GM12878 (cell line): Measurements from ENCODE around the gene SMTNL1. TPM values are rescaled to one million over a fixed set of nuclear protein-coding genes. Genes with fewer than 3 reads are reported as not detected.
A peak's percentile ranks its signal among the peaks of the same experiment; 100 is the strongest.

Experiments
- ATAC-seq: fragments of 200-7000 bp; cut with Tn5 transposase; 3 replicates; pipeline ENCODE4 v1.9.1; 2020; ENCODE audit warnings: mild to moderate bottlenecking, moderate library complexity
- BruUV-seq: library from RNA; stranded (reverse); fragments of 400-500 nt; replicated peaks from 2 replicates; lab custom pipeline; 2021; lab: Mats Ljungman, UMichigan
- CTCF ChIA-PET: fragments of 300-600 bp; sonication (Branson Sonifier 250); formaldehyde crosslinking; extraction: SDS; loops from one replicate; lab custom pipeline; 2021; ENCODE audit warnings: inconsistent platforms; lab: Yijun Ruan, JAX
- POLR2A ChIA-PET: fragments of 350-600 bp; formaldehyde crosslinking; extraction: SDS; loops from one replicate; lab custom pipeline; 2021; ENCODE audit warnings: inconsistent platforms; lab: Charles Lee
- RAD21 ChIA-PET: fragments of 300-600 bp; sonication (Branson Sonifier 250); formaldehyde crosslinking; loops from one replicate; lab custom pipeline; 2023; ENCODE audit warnings: antibody characterized with exemption; ENCODE audit not compliant: unreplicated experiment; lab: Charles Lee
- SMC1A ChIA-PET: fragments of 300-600 bp; sonication (Branson Sonifier 250); formaldehyde crosslinking; loops from one replicate; lab custom pipeline; 2023; ENCODE audit not compliant: unreplicated experiment, uncharacterized antibody; lab: Charles Lee
- DNase-seq: peaks from one replicate; pipeline ENCODE4 v3.0.0-alpha.2; 2011; ENCODE audit warnings: low read depth, low spot score
- FAIRE-seq: peaks from 3 replicates; lab custom pipeline; 2011; peaks lifted over from hg19 to GRCh38; lab: Jason Lieb, UNC
- H2AFZ ChIP-seq: 2 replicates; pipeline ENCODE4 v1.6.0; 2011; ENCODE audit warnings: low read depth, low read length, control low read depth; ENCODE audit not compliant: control insufficient read depth
- H3K27ac ChIP-seq: 2 replicates; pipeline ENCODE4 v1.5.1; 2011; ENCODE audit warnings: control low read depth; ENCODE audit not compliant: control insufficient read depth, insufficient read depth
- H3K27me3 ChIP-seq, 2 experiments: replicated peaks in 1 of 2; 2 replicates each; pipeline versions ENCODE4 v1.6.0 to v1.6.1; 2011; ENCODE audit warnings: low read length in 1 of 2; ENCODE audit not compliant: control insufficient read depth in 2 of 2, insufficient read depth in 2 of 2
- H3K36me3 ChIP-seq, 2 experiments: 2 replicates each; pipeline ENCODE4 v1.5.1; 2011; ENCODE audit warnings: low read length in 1 of 2; ENCODE audit not compliant: control insufficient read depth in 2 of 2, insufficient read depth in 2 of 2
- H3K4me1 ChIP-seq: 2 replicates; pipeline ENCODE4 v1.6.1; 2011; ENCODE audit warnings: mild to moderate bottlenecking, low read length, moderate library complexity, mixed read lengths; ENCODE audit not compliant: control insufficient read depth, insufficient read depth
- H3K4me2 ChIP-seq: 2 replicates; pipeline ENCODE4 v1.6.0; 2011; ENCODE audit warnings: control low read depth; ENCODE audit not compliant: control insufficient read depth, insufficient read depth
- H3K4me3 ChIP-seq: fragments of 200-600 bp; sonication (generic); 2 replicates; pipeline ENCODE4 v1.5.1; 2016
- H3K79me2 ChIP-seq: 2 replicates; pipeline ENCODE4 v1.6.0; 2011; ENCODE audit warnings: low read length; ENCODE audit not compliant: control insufficient read depth, insufficient read depth
- H3K9ac ChIP-seq: 2 replicates; pipeline ENCODE4 v1.8.0; 2011; ENCODE audit warnings: low read length, control low read depth, mixed read lengths; ENCODE audit not compliant: control insufficient read depth, insufficient read depth
- H3K9me3 ChIP-seq: replicated peaks from 3 replicates; pipeline ENCODE4 v1.5.1; 2011; ENCODE audit warnings: mild to moderate bottlenecking, low read length; ENCODE audit not compliant: control insufficient read depth, insufficient read depth
- H4K20me1 ChIP-seq: 2 replicates; pipeline ENCODE4 v1.6.0; 2011; ENCODE audit not compliant: control insufficient read depth, insufficient read depth
- BACH1 ChIP-seq: fragments of 450-650 bp; IDR thresholded peaks from 2 replicates; pipeline ENCODE4 v1.6.1; 2017; ENCODE audit warnings: mild to moderate bottlenecking, borderline replicate concordance
- CBX5 ChIP-seq: sonication (generic); IDR thresholded peaks from 2 replicates; pipeline ENCODE4 v1.6.1; 2016; ENCODE audit warnings: low read depth, moderate library complexity, mild to moderate bottlenecking, inconsistent platforms
- EP300 ChIP-seq, 2 experiments: fragments of 150-350 bp in 1 of 2; IDR thresholded peaks; 2 replicates each; pipeline ENCODE4 v1.6.1; 2011 to 2012; ENCODE audit warnings: low read depth in 2 of 2, low read length in 2 of 2, borderline replicate concordance in 1 of 2, improper control_type of control experiment in 1 of 2, inconsistent platforms in 1 of 2; ENCODE audit not compliant: control insufficient read depth in 1 of 2
- EZH2 ChIP-seq: IDR thresholded peaks from 2 replicates; pipeline ENCODE4 v1.6.1; 2012; ENCODE audit warnings: low read depth, mild to moderate bottlenecking, control low read depth, inconsistent platforms, low read length, borderline replicate concordance; ENCODE audit not compliant: control insufficient read depth
- HDAC2 ChIP-seq: fragments of 200-600 bp; sonication (generic); IDR thresholded peaks from 2 replicates; pipeline ENCODE4 v1.6.1; 2017
- IKZF1 ChIP-seq: fragments of 450-650 bp; conservative IDR thresholded peaks from 2 replicates; pipeline ENCODE4 v1.6.1; 2017; ENCODE audit warnings: antibody characterized with exemption, mild to moderate bottlenecking
- IRF3 ChIP-seq: fragments of 450-650 bp; IDR thresholded peaks from 2 replicates; pipeline ENCODE4 v1.6.1; 2014; ENCODE audit warnings: mild to moderate bottlenecking
- KAT2A ChIP-seq: conservative IDR thresholded peaks from 2 replicates; pipeline ENCODE4 v1.6.1; 2011; ENCODE audit warnings: low read depth, low read length; ENCODE audit not compliant: control insufficient read depth
- MTA2 ChIP-seq: fragments of 450-650 bp; IDR thresholded peaks from 2 replicates; pipeline ENCODE4 v1.6.1; 2016; ENCODE audit warnings: low read depth, mild to moderate bottlenecking, moderate library complexity
- MYC ChIP-seq: IDR thresholded peaks from 2 replicates; pipeline ENCODE4 v1.6.1; 2011; ENCODE audit warnings: mild to moderate bottlenecking, low read length, moderate library complexity, inconsistent platforms; ENCODE audit not compliant: insufficient read depth, insufficient replicate concordance, insufficient read length, severe bottlenecking
- NR2F1 ChIP-seq: fragments of 450-650 bp; conservative IDR thresholded peaks from 2 replicates; pipeline ENCODE4 v1.6.1; 2017; ENCODE audit warnings: mild to moderate bottlenecking
- POLR2AphosphoS2 ChIP-seq: IDR thresholded peaks from 2 replicates; pipeline ENCODE4 v1.6.1; 2011; ENCODE audit warnings: low read depth, mild to moderate bottlenecking, low read length, improper control_type of control experiment, moderate library complexity
- RAD51 ChIP-seq: fragments of 450-650 bp; IDR thresholded peaks from 2 replicates; pipeline ENCODE4 v1.6.1; 2016; ENCODE audit warnings: moderate library complexity, mild to moderate bottlenecking, inconsistent platforms
- SPI1 ChIP-seq: IDR thresholded peaks from 2 replicates; pipeline ENCODE4 v1.6.1; 2011; ENCODE audit warnings: low read depth, mild to moderate bottlenecking, low read length, moderate library complexity, borderline replicate concordance; ENCODE audit not compliant: insufficient read depth
- SRF ChIP-seq, 2 experiments: IDR thresholded peaks; 2 replicates each; pipeline ENCODE4 v1.6.1; 2011; ENCODE audit warnings: low read depth in 2 of 2, low read length in 2 of 2, mild to moderate bottlenecking in 1 of 2, moderate library complexity in 1 of 2
- TCF3 ChIP-seq: IDR thresholded peaks from 2 replicates; pipeline ENCODE4 v1.6.1; 2012; ENCODE audit warnings: low read depth, mild to moderate bottlenecking, low read length, borderline replicate concordance; ENCODE audit not compliant: insufficient read depth
- YY1 ChIP-seq: IDR thresholded peaks from 2 replicates; pipeline ENCODE4 v1.6.1; 2011; ENCODE audit warnings: low read depth, mild to moderate bottlenecking, low read length
- ZBTB11 ChIP-seq: fragments of 450-650 bp; formaldehyde crosslinking; IDR thresholded peaks from 2 replicates; pipeline ENCODE4 v1.5.0; 2022; ENCODE audit warnings: mild to moderate bottlenecking, missing genetic modification characterization
- WGBS: methylation state at CpG from one replicate; pipeline ENCODE4 v1.1.6; 2016; ENCODE audit warnings: low lambda C conversion rate; ENCODE audit not compliant: insufficient replicate concordance, insufficient coverage; ENCODE audit errors: missing lambda C conversion rate; 5-methylcytosine and 5-hydroxymethylcytosine counted together
- in situ Hi-C: fragments of 300-500 bp; cut with MboI; formaldehyde crosslinking; loops from 9 replicates; pipeline ENCODE4 v1.14.3; 2018; ENCODE audit warnings: mixed read lengths
- intact Hi-C: fragments of 100-400 bp; cut with micrococcal nuclease; formaldehyde crosslinking; loops from one replicate; pipeline ENCODE4 v1.14.2; 2022; ENCODE audit not compliant: unreplicated experiment
- polyA plus RNA-seq, 11 experiments: library from polyadenylated mRNA; depleted of rRNA in 4 of 11; unstranded in 6 of 11; stranded (reverse) in 5 of 11; fragments of >200 nt; fragmentation: Nextera tagmentation in 4 of 11; fragmentation: Illumina TruSeq in 1 of 11; extraction: Ambion mirVana in 4 of 11; extraction: Trizol in 1 of 11; gene quantifications; 1 replicate in 1 of 11; 2 replicates in 10 of 11; pipeline versions ENCODE4 v1.2.1 to v1.2.3, GENCODE V29; 2011 to 2016; ENCODE audit warnings: inconsistent platforms in 2 of 11, missing spikeins in 2 of 11, low read depth in 1 of 11
- total RNA-seq, 4 experiments: library from RNA; depleted of rRNA in 3 of 4; stranded (reverse); fragments of >200 nt in 3 of 4; fragmentation: Illumina TruSeq in 1 of 4; extraction: Trizol in 1 of 4; gene quantifications; 2 replicates each; pipeline versions ENCODE4 v1.2.1 to v1.2.3, GENCODE V29; 2013 to 2021

Gene SMTNL1
- total and polyA plus RNA-seq, 10 of the 15 experiments (the other 5 are each of a cell fraction or from before 2014, with no cell fraction given) = 0.06 to 0.17 (median 0.10) TPM; not detected in 7

GRCh38 chr11:57514538-57515331 is 22.7 kb upstream of the SMTNL1 start:
- Histone ChIP-seq H3K9ac (peak overlapping the region; percentile 81), H3K9me3 (no peaks in the 10 kb centered on the region), H3K4me2 (peak overlapping the region; percentile 78), H3K4me1 (no peaks in the 10 kb centered on the region), H3K27me3 (no peaks in the 10 kb centered on the region), H3K36me3 (no peaks in the 10 kb centered on the region), H2AFZ (peak overlapping the region; percentile 90), H3K27ac (peak overlapping the region; percentile 35), H4K20me1 (no peaks in the 10 kb centered on the region), H3K4me3 (peak overlapping the region; percentile 90), H3K79me2 (peaks cover 11% of the 10 kb centered on the region)
- FAIRE-seq = no peak
- in situ Hi-C loops = no loop called here
- ChIA-PET POLR2A (interaction anchor here (0.6 to 1.0 kb wide), 2 partner anchors 38 to 160 kb away, joined by 4 read pairs; no protein-coding TSS in a partner anchor), RAD21 (interaction anchor here (0.9 to 8.2 kb wide), 6 partner anchors 21 to 130 kb away, joined by 3 to 46 read pairs (median 5); no protein-coding TSS in a partner anchor), CTCF (interaction anchor here (0.5 to 10.6 kb wide), 8 partner anchors 10 to 1990 kb away, joined by 3 to 158 read pairs (median 8); partner anchors contain the start of gene RTN4RL2), SMC1A (interaction anchor here (0.9 to 5.4 kb wide), 4 partner anchors 13 to 37 kb away, joined by 3 to 47 read pairs (median 19); no protein-coding TSS in a partner anchor)
- under 1% methylated on average over 47 of the region's 57 CpGs for WGBS
- intact Hi-C loops = no loop called here
- peak; percentile 65 for ATAC-seq
- BruUV-seq = no TSS peak
- DNase-seq = no peak
- no peak for TF ChIP-seq CBX5
- TF ChIP-seq YY1 = no peak
- 0 out of 2 replicates have a peak, but pooled peaks have one; percentile 33 for TF ChIP-seq TCF3
- peak; percentile 70; the same call in 1 of the 2 replicates for TF ChIP-seq RAD51
- TF ChIP-seq EZH2 = no peak
- no peak for TF ChIP-seq MTA2
- TF ChIP-seq SRF (IDR thresholded peaks at IDR 0.05; ENCODE audit: low read depth in 2 of 2, low read length in 2 of 2) = peak; percentile 90 to 94
- TF ChIP-seq HDAC2 = 0 out of 2 replicates have a peak, but pooled peaks have one; percentile 41
- no peak for TF ChIP-seq KAT2A
- no peak; the same call in 1 of the 2 replicates for TF ChIP-seq IKZF1
- TF ChIP-seq NR2F1 = peak; percentile 49; the same call in 1 of the 2 replicates
- no peak for TF ChIP-seq BACH1
- TF ChIP-seq IRF3 = no peak
- peak; percentile 28; the same call in 1 of the 2 replicates for TF ChIP-seq SPI1
- TF ChIP-seq MYC = peak; percentile 43
- TF ChIP-seq POLR2AphosphoS2 = no peak
- no peak for TF ChIP-seq EP300 (IDR thresholded peaks at IDR 0.05; ENCODE audit: borderline replicate concordance in 1 of 2, control insufficient read depth in 1 of 2, low read depth in 2 of 2, low read length in 2 of 2)
- no peak for TF ChIP-seq ZBTB11 (CRISPR knock-in tag)
